DND-41 (cell line): Measurements from ENCODE around the gene SLC14A1.
A peak's percentile ranks its signal among the peaks of the same experiment; 100 is the strongest.

ENCODE experiments used
- CTCF ChIP-seq: IDR thresholded peaks from 2 replicates; pipeline ENCODE4 v1.5.1; 2012; ENCODE audit warnings: borderline replicate concordance, low read length, moderate library complexity, mild to moderate bottlenecking; ENCODE audit not compliant: poor library complexity, severe bottlenecking; ENCODE audit errors: extremely low read depth
- EZH2 ChIP-seq: IDR thresholded peaks from 3 replicates; pipeline ENCODE4 v1.6.1; 2012; ENCODE audit warnings: borderline replicate concordance, low read depth, mild to moderate bottlenecking, moderate library complexity, low read length, inconsistent platforms; ENCODE audit not compliant: severe bottlenecking

GRCh38 chr18:45690975-45691815, 32.8 kb upstream of the SLC14A1 start:
- TF ChIP-seq CTCF (peak; percentile 94), EZH2 (no peak)
